Activated T-cell treated with anti-CD3 and anti-CD28 coated beads for 1 hour (primary cell): ENCODE data around the gene IL22.
"Not testable (repeated sequence)": the region's sequence is repeated elsewhere in the genome, so short reads cannot be mapped to it uniquely, and the experiment has no call there.

Experiments used
- DNase-seq: peaks from one replicate; pipeline ENCODE4 v3.0.0-alpha.2; 2020; ENCODE audit warnings: low read depth

IL22 gene

DNA sequence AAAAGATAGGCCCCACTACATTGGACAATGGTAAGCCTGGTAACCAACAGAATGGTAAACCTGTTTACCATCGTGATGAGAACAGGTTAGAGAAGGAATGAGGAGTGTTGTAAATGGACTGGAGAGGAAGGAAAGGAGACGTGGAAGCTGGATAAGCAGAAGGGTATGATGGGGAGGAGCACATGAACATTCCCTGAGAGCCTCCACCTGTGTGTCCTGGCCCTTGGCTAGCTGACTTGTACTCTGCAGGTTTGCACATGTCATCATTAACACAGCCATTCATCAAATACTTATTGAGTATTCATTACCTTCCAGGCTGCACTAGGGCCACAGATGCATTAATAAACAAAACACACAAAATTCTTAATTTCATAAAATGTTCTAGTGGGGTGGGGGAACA is 23.4 kb downstream of the IL22 start:
- DNase-seq, result no peak

DNA sequence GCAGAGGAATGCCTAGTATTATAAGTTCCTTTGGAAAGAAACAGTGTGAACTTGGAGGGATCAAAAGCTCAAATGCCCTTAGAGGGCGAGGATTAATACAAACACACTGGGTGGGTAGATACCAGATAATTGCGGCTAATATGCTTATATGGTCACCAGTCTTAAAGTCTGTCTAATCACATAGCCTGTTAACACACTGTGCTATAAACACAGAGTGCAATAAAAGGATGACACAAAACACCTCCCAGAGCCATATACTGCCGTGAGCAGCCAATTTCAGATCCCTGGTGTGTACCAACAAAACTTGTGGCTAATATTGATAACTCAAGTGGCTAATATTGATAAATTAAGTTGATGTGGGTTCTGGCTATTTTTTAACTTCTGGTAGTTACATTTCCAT is 26.0 kb downstream of the IL22 start:
- no peak for DNase-seq

DNA sequence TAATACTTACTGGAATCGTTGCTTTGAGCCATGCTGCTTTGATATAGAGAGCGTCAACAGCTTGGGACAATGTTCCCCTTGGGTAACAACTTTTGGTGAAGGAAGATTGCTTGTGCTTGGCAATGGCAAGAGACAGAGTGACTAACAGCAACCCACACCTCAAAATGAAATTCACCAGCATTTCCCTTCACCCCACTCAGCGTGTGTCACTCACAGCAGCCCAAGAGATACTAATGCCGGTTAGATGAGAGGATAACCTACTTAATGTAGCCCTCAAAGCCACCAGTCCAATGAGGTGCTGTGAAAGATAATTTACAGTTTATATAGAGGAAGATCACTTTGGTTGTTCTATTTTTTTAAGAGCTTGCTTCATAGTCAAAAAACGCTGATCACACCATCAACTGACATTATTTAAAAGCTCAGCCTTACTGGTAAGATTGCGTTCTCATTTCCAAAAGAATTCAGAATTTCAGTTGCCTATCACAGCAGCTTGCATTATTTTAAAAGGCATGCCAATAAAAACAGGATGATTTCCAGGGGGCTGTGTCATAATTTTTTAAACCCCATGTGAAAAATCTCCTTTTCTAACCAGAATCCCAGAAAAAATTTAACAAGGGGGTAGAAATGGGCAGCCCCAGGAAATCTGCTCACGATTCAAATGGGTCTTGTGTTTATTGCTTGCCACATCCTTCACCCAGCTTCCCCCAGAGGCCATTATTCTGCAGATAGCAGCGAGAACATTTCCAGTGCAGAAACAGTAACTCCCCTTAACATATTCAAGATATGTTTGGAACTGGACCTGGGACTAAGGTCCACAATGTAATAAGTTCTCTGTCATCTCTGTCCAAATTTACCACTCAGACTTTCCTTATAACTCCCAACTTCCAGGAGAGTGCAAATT is 27.6 kb downstream of the IL22 start, which contains the start of gene IL26:
IL26 (minus strand) TSS at position 235 of the 901 bp plus-strand sequence; CDS start at position 181, 54 bp downstream.
- DNase-seq, result no peak

DNA sequence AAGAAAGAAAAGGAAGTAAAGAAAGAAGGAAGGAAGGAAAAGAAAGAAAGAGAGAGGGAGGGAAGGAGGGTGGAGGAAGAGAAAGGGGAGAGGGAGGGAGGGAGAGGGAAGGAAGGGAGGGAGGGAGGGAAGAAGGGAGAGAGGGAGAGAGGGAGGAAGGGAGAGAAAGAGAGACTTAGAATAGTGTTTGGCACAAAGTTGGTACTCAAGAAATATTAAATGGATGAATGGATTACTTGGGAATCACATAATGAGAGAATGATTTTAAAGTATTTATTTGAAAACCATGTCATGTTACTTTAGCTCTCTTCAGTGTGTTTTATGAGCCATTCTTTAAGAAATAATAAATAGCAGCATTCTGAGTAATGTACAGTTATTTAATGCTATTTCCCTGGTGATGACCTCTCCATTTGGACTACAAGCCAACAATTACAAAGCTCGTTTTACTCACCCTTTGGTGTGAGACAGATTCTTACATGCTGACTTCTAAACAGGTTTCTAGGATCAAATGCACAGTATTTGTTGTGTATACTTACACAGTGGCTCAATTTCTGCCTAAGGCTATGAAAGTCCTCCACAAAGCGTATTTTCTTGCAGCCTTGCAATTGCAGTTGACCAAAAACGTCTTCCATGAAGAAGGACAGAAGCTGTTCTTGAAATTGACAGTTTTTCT is 28.7 kb downstream of the IL22 start:
- DNase-seq, result no peak

DNA sequence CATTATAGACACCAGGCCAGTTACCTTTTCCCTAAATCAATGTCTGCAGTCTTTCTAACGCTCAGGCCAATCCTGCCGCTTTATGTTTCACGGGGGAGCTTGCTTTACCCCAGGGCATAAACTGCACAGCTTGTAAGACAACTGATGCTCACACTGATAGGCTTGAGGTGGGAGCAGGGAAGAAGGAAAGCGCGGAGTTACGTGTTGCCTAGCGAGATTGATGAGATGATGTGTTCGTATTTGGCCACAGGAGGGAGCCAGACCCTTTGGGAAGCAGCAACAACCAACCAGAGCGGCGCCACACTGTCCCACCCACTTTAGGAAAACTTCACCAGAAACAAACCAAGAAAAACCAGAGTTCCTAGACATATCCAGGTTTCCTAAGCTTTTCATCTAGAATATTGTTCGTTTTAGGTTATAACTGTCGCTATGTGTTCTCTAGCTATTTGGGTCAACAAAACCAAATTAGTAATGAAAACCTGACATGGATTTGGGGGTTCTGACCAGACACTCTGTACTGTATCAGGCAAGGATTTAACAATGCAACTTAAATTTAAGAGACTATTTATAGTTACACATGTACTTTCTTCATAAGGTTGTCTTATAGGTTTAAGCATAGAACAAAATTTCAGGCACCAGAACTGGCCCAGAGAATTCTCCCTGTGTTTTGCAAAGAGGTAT is 30.2 kb downstream of the IL22 start:
- DNase-seq, result peak; percentile 53

DNA sequence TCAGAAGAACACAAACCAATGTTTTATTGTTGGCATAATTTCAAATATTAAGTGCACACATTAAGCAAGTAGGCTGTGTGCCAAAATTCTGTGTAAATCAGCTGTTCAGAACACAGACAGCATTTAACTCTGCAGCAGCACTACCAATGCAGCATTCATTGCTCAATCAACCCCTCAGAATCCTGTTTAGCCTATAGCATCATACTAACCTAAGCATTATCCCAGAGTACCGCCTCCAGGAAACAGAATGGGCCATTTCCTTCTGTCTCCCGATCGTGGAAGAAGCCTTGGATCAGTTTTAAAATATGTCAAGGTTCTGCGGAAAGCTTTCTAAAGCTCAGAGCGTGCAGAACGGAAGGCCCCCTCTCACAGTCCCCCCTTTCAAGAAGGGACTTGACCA is 31.1 kb downstream of the IL22 start:
- no peak for DNase-seq

DNA sequence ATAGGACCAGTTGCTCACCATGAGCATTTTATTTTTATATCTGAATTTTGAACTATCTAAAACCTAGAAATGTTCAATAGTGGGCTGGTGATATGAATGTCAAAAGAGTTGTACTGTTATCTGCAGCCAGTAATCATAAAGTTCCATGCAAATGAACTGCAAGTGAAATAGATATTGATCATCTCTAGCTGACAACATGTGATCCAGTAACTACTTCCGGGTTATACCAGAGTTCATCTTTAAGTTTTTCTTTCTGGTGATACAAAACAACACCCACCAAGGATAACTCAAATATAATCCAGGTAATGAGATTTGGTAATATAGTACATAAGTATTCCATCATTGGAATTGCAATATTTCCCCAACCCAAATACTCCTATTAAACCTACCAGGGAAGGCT is 31.9 kb downstream of the IL22 start:
- DNase-seq, result no peak

DNA sequence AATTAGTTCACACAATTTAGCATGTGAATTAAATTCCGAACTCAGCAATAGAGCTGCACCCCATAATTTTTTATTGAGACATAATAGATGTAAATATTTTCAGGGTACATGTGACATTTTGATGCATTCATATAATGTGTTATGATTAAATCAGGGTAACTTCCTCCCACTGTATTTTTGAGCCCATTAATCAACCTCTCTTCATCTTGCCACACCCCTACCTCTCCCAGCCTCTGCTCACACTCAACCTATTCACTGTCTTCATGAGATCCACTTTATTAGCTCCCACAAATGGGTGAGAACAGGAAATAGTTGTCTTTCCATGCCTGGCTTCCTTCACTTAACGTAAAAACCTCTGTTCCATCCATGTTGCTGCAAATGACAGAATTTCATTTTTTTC is 42.5 kb downstream of the IL22 start:
- no peak for DNase-seq

DNA sequence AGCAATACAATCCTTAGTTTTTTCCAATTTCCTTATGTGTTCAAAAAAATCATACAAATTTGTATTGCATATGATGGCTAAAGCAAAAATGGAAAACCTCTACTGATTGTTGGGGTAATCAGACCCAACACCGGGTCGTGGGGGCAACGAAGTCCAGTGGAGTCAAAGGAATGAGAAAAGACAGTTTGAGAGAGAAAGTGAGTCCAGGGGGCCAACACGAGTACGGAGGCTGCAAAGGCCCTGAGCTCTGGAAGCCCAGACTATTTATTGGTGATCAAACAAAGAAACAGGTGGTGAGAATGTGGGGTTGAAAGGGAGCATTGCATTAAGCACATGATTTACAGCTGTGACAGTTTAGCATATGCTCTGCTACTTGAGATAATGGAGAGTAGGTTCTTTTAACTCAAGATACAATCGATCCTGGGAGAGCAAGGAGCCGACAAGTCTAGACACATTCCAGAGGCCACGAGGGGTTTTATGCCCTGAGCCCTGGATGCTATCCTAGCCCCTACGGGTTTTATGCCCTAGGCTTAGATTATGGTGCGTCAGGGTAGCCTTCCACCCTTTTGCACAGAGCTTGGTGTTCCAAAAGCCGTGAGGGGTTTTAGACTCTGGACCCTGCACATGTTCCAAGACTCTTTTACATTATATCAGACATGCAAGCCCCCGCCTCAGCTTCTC is 44.2 kb downstream of the IL22 start:
- not testable (repeated sequence) for DNase-seq

DNA sequence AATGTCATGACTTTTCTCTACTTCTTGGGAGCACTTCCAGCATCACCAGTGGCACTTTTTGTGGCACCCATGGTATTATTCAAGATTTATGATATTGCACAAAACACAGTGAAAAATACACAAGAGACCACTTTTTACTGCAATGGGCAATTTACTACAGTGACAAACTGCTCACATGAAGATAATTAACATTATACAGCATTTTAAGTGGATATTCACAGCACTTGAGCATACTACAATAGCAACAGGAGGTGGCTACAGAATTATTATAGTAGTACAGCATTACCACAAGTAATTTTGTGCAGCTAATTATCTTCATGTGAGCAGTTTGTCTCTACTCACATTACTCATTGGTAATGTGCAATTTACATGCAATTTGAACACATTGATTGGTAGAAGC is 46.1 kb downstream of the IL22 start:
- DNase-seq, result no peak

DNA sequence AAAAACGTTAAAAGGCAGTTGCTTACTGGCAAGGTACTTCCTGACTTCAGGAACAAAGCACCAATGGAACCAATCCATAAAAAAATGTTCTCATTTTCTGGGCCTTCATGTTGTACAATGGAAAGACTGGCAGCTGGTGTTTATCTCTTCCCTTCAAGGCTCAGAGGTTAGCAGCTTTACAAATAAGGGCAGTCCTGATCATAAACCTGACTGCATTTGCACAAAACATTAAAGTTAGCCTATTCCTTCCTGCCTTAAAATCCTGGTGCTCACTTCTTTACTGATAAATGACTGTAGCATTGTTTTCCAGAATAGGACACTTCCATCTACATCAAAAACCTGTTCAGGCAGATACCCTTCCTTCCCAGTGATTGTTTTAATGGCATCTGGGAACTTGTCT is 47.0 kb downstream of the IL22 start:
- no peak for DNase-seq

DNA sequence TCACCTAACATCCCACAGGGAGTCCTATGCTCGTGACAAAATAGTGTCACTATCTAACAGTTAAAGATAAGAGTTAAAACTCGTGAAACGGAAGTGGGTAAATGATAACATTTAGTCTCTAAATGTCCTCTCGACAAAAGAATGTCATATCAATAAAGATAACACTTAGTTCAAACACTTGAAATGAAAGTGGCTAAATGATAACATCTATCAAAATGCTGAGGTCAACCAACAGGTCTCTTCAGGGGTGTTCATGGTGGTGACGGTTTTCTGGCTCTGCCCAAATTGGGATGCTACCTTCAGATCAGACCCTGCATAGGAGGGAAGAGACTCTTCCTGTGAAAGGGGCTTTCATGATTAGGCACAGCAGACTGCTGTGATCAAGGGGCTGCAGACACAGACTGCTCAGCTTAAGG is 49.9 kb downstream of the IL22 start:
- DNase-seq, result no peak

DNA sequence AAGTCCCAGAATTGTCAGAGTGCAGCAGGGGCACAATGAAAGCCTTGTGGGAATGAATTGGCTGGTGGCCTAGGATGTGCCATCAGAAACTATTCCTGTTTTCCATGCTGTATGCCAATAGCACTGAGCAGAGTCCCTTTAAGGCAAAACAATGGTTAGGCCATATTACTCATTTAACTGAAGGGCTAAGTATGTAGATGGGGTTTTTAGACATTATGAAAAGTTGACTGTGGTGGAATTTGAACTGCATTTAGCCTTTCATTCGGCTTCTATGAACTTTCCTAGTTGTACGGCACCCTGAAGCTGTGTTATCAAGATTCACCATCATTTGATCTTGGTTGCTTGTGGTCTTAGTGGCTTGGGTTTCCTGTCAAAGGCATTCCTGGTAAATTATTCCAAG is 52.5 kb downstream of the IL22 start:
- DNase-seq, result no peak

DNA sequence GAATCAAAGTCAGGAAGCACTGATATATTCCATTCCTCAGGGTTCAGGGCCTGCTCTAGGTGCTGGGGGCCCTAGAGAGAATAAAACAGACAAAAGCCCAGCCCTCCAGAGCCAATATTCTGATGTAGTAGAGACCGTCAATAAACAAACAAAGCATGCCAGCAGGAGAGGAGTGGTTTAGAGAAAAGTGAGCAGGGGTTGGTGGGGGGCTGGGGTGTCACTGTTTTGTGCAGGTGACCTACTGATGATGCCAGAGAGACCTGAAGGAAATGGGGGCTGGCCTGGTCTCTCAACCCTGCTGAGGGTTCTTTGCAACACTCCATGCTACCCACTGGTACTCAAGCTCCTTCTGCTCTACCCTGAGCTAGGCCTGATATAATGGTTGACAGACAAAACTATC is 54.3 kb downstream of the IL22 start:
- DNase-seq, result no peak

DNA sequence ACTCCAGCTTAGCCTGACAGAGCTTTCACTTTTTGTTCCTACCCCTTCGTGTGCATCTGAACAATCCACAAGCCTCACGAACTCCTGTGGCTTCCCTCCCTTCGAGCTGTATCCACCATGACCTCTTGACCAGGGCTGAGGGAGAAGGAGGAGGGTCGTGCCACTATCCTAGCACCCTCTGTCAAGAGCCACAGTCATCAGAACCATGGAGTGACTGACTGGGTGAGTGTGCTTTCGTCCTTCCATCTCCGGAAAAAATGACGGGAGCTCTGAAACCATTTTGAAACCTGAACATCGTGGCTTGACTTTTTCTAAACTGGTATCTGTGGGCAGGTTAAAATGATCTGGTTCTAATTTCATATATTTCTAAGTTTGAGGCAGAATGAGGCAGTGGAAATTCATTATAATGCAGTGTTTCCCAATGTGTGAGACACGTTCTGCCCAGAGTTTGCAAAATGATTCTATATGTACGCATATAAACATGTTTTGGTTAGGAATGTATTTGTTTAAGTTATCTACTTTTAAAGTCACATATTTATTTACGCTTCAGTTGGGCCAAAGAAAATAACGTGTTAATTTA is 54.8 kb downstream of the IL22 start:
- no peak for DNase-seq
